ENCODE results near the gene FZR1.
"Not testable (repeated sequence)": the region's sequence is repeated elsewhere in the genome, so short reads cannot be mapped to it uniquely, and the experiment has no call there.

Gene FZR1

GRCh38 chr19:3550947-3551791, 45.1 kb downstream of the FZR1 start:
- DNase-seq: no peak

GRCh38 chr19:3551792-3552095, 45.6 kb downstream of the FZR1 start:
- no peak for DNase-seq

- peak; percentile 55 for DNase-seq
These were observed 48.4 kb downstream of the FZR1 start for GRCh38 chr19:3554254-3555083.

GRCh38 chr19:3555653-3556422, 49.7 kb downstream of the FZR1 start:
- no peak for DNase-seq

GRCh38 chr19:3556423-3556977, 50.4 kb downstream of the FZR1 start:
- no peak for DNase-seq

GRCh38 chr19:3556978-3557460, 50.9 kb downstream of the FZR1 start:
- peak; percentile 76 for DNase-seq

GRCh38 chr19:3557461-3558248, 51.5 kb downstream of the FZR1 start, which contains the start of gene MFSD12:
Gene MFSD12, minus strand, starts transcription at chr19:3557586. Its CDS starts 183 bp downstream, at chr19:3557403.
- peak; percentile 94 for DNase-seq

- no peak for DNase-seq
These were observed 57.8 kb downstream of the FZR1 start for GRCh38 chr19:3563709-3564524.

GRCh38 chr19:3565139-3565538, 59.0 kb downstream of the FZR1 start:
- no peak for DNase-seq

- not testable (repeated sequence) for DNase-seq
These were observed 63.9 kb downstream of the FZR1 start for GRCh38 chr19:3570042-3570441.

GRCh38 chr19:3570606-3571011, 64.5 kb downstream of the FZR1 start:
- no peak for DNase-seq

GRCh38 chr19:3572132-3572854, 66.2 kb downstream of the FZR1 start:
- DNase-seq: peak; percentile 97

- DNase-seq: no peak
These were observed 66.7 kb downstream of the FZR1 start, which contains the start of gene HMG20B for GRCh38 chr19:3572855-3573161. Gene HMG20B, plus strand, starts transcription at chr19:3572944. Its CDS starts 366 bp downstream, at chr19:3573310.

GRCh38 chr19:3573162-3573857, 67.2 kb downstream of the FZR1 start:
- no peak for DNase-seq

GRCh38 chr19:3573858-3574637, 67.9 kb downstream of the FZR1 start:
- DNase-seq: peak; percentile 77

- DNase-seq: peak; percentile 44
These were observed 69.2 kb downstream of the FZR1 start for GRCh38 chr19:3575260-3575741.

GRCh38 chr19:3575949-3576673, 70.0 kb downstream of the FZR1 start:
- no peak for DNase-seq
